Measurements from ENCODE around the gene VMO1.

- TF ChIP-seq CTCF (IDR thresholded peaks at IDR 0.05): no peak
- TF ChIP-seq POLR2A (IDR thresholded peaks at IDR 0.05): no peak
Measured at GRCh38 chr17:4827399-4827798, 41.2 kb upstream of the VMO1 start.
